ENCODE measurements around the gene SEMA4G.
A peak's percentile ranks its signal among the peaks of the same experiment; 100 is the strongest.

DNA sequence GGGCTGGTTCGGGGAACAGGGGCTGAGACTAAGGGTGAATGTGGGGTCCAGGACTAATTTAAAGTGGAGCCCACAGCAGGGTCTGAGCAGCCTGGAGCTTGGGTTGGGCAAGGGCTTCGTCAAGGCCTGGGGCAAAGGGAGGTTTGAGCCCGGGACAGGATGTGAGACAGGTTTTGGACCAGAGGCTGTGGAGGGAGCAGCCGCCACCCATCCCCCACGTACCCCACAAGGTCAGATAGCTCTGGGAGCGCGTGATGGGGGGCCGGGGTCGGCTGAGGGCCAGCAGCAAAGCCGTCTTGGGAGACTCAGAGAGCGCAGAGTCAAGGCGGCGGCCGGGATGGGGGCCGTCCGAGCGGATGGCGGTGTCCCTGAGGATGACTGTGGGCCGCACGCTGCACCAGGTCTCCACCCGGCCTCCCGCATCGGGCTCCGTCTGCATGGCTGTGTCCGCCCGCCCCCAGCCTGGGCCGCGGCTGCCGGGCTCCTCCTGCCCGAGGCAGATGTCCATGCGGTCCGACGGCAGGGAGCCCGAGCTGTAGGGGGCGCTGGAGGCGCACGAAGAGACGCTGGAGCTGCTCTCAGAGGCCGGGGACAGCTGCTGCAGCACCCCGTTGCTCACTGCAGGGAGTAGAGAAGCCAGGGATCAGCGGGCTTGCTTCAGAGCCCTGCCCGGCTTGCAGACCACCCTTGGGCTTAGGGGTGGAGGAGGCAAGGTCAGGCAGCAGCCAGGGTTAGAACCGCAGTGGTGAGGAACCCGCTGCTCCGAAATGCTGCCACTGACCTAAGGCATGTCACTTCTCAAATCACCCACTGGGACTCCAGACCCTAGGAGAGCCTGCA is 49.5 kb downstream of the SEMA4G start:
- TF ChIP-seq, protein P1, sequence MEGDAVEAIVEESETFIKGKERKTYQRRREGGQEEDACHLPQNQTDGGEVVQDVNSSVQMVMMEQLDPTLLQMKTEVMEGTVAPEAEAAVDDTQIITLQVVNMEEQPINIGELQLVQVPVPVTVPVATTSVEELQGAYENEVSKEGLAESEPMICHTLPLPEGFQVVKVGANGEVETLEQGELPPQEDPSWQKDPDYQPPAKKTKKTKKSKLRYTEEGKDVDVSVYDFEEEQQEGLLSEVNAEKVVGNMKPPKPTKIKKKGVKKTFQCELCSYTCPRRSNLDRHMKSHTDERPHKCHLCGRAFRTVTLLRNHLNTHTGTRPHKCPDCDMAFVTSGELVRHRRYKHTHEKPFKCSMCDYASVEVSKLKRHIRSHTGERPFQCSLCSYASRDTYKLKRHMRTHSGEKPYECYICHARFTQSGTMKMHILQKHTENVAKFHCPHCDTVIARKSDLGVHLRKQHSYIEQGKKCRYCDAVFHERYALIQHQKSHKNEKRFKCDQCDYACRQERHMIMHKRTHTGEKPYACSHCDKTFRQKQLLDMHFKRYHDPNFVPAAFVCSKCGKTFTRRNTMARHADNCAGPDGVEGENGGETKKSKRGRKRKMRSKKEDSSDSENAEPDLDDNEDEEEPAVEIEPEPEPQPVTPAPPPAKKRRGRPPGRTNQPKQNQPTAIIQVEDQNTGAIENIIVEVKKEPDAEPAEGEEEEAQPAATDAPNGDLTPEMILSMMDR (conservative IDR thresholded peaks at IDR 0.05): peak; percentile 68
- TF ChIP-seq ZFX (IDR thresholded peaks at IDR 0.05): no peak

Measured in C4-2B (cell line).